Prostate gland (tissue), 2 donors: ENCODE data around the gene HOXD4. TPM values are rescaled to one million over a fixed set of nuclear protein-coding genes. Genes with fewer than 3 reads are reported as not detected.

Experiments used
- DNase-seq: peaks from one replicate; pipeline ENCODE4 v3.0.0-alpha.2; 2019; ENCODE audit warnings: low spot score
- H3K27ac ChIP-seq, 2 donors: fragments of 200-600 bp; sonication (generic); 2 replicates each; pipeline ENCODE4 v1.5.1; 2017 to 2019
- H3K27me3 ChIP-seq: fragments of 200-600 bp; sonication (generic); replicated peaks from 2 replicates; pipeline ENCODE4 v1.5.1; 2019; ENCODE audit not compliant: insufficient read depth
- H3K36me3 ChIP-seq, 2 donors: fragments of 200-600 bp; sonication (generic); 1 replicate in 1 of 2; 2 replicates in 1 of 2; pipeline versions ENCODE4 v1.5.1 to v1.8.1; 2017 to 2019
- H3K4me1 ChIP-seq: fragments of 200-600 bp; sonication (generic); replicated peaks from 2 replicates; pipeline ENCODE4 v1.5.1; 2019
- H3K4me3 ChIP-seq, 2 donors: fragments of 200-600 bp; sonication (generic); 2 replicates each; pipeline ENCODE4 v1.5.1; 2017 to 2019
- H3K9me3 ChIP-seq: fragments of 200-600 bp; sonication (generic); 2 replicates; pipeline ENCODE4 v1.5.1; 2017
- CTCF ChIP-seq, 4 experiments: fragments of 200-600 bp in 2 of 4; fragments of 450-650 bp in 2 of 4; sonication (generic) in 2 of 4; IDR thresholded peaks; 1 replicate in 3 of 4; 2 replicates in 1 of 4; pipeline ENCODE4 v1.5.1; 2016 to 2019; ENCODE audit warnings: antibody characterized with exemption in 4 of 4, mild to moderate bottlenecking in 2 of 4, moderate library complexity in 2 of 4
- POLR2A ChIP-seq: fragments of 450-650 bp; IDR thresholded peaks from one replicate; pipeline ENCODE4 v1.6.1; 2016; ENCODE audit warnings: antibody characterized with exemption, mild to moderate bottlenecking
- POLR2AphosphoS5 ChIP-seq: sonication (generic); formaldehyde crosslinking; IDR thresholded peaks from one replicate; pipeline ENCODE4 v1.6.1; 2017; ENCODE audit warnings: antibody characterized with exemption
- WGBS: methylation state at CpG from one replicate; pipeline ENCODE4 v1.1.5; 2018; 5-methylcytosine and 5-hydroxymethylcytosine counted together
- intact Hi-C: fragments of 100-400 bp; cut with DNase I; formaldehyde crosslinking; loops from one replicate; pipeline ENCODE4 v1.14.2; 2022
- total RNA-seq, 2 donors: library from RNA; depleted of rRNA; stranded (reverse); fragments of >200 nt; gene quantifications; one replicate each; pipeline ENCODE4 v1.1.0, GENCODE V29; 2016

Gene HOXD4
- total RNA-seq, 2 donors from 2014 or later = 1.2 to 6.7 TPM

GRCh38 chr2:176122052-176122682 lies 29.2 kb upstream of the HOXD4 start:
- H3K9me3 ChIP-seq = no peaks in the 10 kb centered on the region
- peak overlapping the region; percentile 17 to 29 for H3K4me3 ChIP-seq
- H3K27me3 ChIP-seq = peaks cover 6% of the 10 kb centered on the region
- H3K4me1 ChIP-seq = no peaks in the 10 kb centered on the region
- no peak for DNase-seq
- intact Hi-C loops = loop anchor here (5.0 to 10.0 kb wide), 2 partner anchors 515 to 693 kb away; no protein-coding TSS in a partner anchor
- peak overlapping the region; percentile 20 to 62 for H3K27ac ChIP-seq
- whole genome bisulfite sequencing = 44% methylated on average over 47 of the region's 47 CpGs
- TF ChIP-seq CTCF (IDR thresholded peaks at IDR 0.05) (no peak), POLR2A (no peak), POLR2AphosphoS5 (no peak)
- no peaks in the 10 kb centered on the region for H3K36me3 ChIP-seq

GRCh38 chr2:176122683-176123410 lies 28.5 kb upstream of the HOXD4 start, which contains the start of gene HOXD9:
Gene HOXD9 (plus strand): TSS chr2:176122719. CDS start chr2:176122769, 50 bp downstream.
- H3K27ac ChIP-seq = peak within 1 kb of the TSS; percentile 29 to 62
- TF ChIP-seq POLR2AphosphoS5 = no peak
- TF ChIP-seq CTCF (IDR thresholded peaks at IDR 0.05) = no peak
- no peak for TF ChIP-seq POLR2A
- 62% methylated on average over 79 of the region's 84 CpGs for WGBS
- DNase-seq = no peak
- intact Hi-C loops = loop anchor here (5.0 to 10.0 kb wide), 2 partner anchors 514 to 692 kb away; no protein-coding TSS in a partner anchor
- peaks cover 3% of the 10 kb centered on the region for H3K27me3 ChIP-seq
- H3K36me3 ChIP-seq = no peaks in the 10 kb centered on the region
- peak within 1 kb of the TSS; percentile 17 to 29 for H3K4me3 ChIP-seq
- no peaks in the 10 kb centered on the region for H3K9me3 ChIP-seq
- H3K4me1 ChIP-seq = no peaks in the 10 kb centered on the region

- WGBS = 67% methylated on average over 40 of the region's 40 CpGs
- no peaks in the 10 kb centered on the region for H3K36me3 ChIP-seq
- no peak for DNase-seq
- H3K4me1 ChIP-seq = no peaks in the 10 kb centered on the region
- no peaks in the 10 kb centered on the region for H3K27me3 ChIP-seq
- no peaks in the 10 kb centered on the region for H3K9me3 ChIP-seq
- peak overlapping the region; percentile 17 to 29 for H3K4me3 ChIP-seq
- TF ChIP-seq POLR2AphosphoS5 = no peak
- TF ChIP-seq CTCF (IDR thresholded peaks at IDR 0.05) = no peak
- no peak for TF ChIP-seq POLR2A
- intact Hi-C loops = loop anchor here (5.0 to 10.0 kb wide), 2 partner anchors 514 to 691 kb away; no protein-coding TSS in a partner anchor
- peak overlapping the region in 1 of 2 donors; percentile 62 for H3K27ac ChIP-seq
Observed at GRCh38 chr2:176123411-176124109, 27.8 kb upstream of the HOXD4 start.

GRCh38 chr2:176124110-176124946 lies 27.0 kb upstream of the HOXD4 start:
- no peaks in the 10 kb centered on the region for H3K9me3 ChIP-seq
- no peaks in the 10 kb centered on the region for H3K27me3 ChIP-seq
- no peak for TF ChIP-seq CTCF (IDR thresholded peaks at IDR 0.05)
- TF ChIP-seq POLR2AphosphoS5 = no peak
- TF ChIP-seq POLR2A = no peak
- H3K36me3 ChIP-seq = no peaks in the 10 kb centered on the region
- H3K27ac ChIP-seq = peak overlapping the region in 1 of 2 donors; percentile 62
- WGBS = 83% methylated on average over 34 of the region's 34 CpGs
- H3K4me1 ChIP-seq = no peaks in the 10 kb centered on the region
- DNase-seq = no peak
- intact Hi-C loops = loop anchor here (5.0 to 10.0 kb wide), 2 partner anchors 513 to 690 kb away; no protein-coding TSS in a partner anchor
- H3K4me3 ChIP-seq = peak overlapping the region in 1 of 2 donors; percentile 29
